ENCODE results near the gene BRD1. TPM values are rescaled to one million over a fixed set of nuclear protein-coding genes. Genes with fewer than 3 reads are reported as not detected.

BRD1 gene
- total and polyA plus RNA-seq, 2 donors: 18.2 to 43.6 TPM

- Histone ChIP-seq H3K36me3 (ENCODE audit: control insufficient read depth in 2 of 2, insufficient read depth in 2 of 2, low read length in 1 of 2) (peaks cover 5 to 13% of the 10 kb centered on the region in 2 donors), H3K27ac (ENCODE audit: low read depth in 1 of 2, low read length in 1 of 2) (no peak overlapping the region), H3K27me3 (ENCODE audit: control insufficient read depth in 2 of 2, insufficient read depth in 1 of 2, low read length in 1 of 2) (peaks cover 0 to 9% of the 10 kb centered on the region in 2 donors), H3K4me3 (ENCODE audit: low read length in 2 of 2) (no peak overlapping the region), H3K4me1 (ENCODE audit: control insufficient read depth in 2 of 2, insufficient read depth in 2 of 2, low read length in 2 of 2) (peaks cover 6 to 23% of the 10 kb centered on the region in 2 donors), H3K9me3 (ENCODE audit: control insufficient read depth in 2 of 2, insufficient read depth in 1 of 2, low read length in 1 of 2) (peaks cover 8 to 28% of the 10 kb centered on the region in 2 donors)
- WGBS: 95% methylated on average over 24 of the region's 24 CpGs
- DNase-seq (ENCODE audit: low read depth in 6 of 9, low spot score in 9 of 9): no peak
Measured at GRCh38 chr22:49768951-49769690, 58.6 kb downstream of the BRD1 start.

- DNase-seq (ENCODE audit: low read depth in 6 of 9, low spot score in 9 of 9): no peak
- H3K36me3 ChIP-seq (ENCODE audit: control insufficient read depth in 2 of 2, insufficient read depth in 2 of 2, low read length in 1 of 2): peaks cover 3 to 9% of the 10 kb centered on the region in 2 donors
- H3K4me3 ChIP-seq (ENCODE audit: low read length in 2 of 2): no peak overlapping the region
- no peak overlapping the region for H3K27ac ChIP-seq (ENCODE audit: low read depth in 1 of 2, low read length in 1 of 2)
- peaks cover 8 to 28% of the 10 kb centered on the region in 2 donors for H3K9me3 ChIP-seq (ENCODE audit: control insufficient read depth in 2 of 2, insufficient read depth in 1 of 2, low read length in 1 of 2)
- peaks cover 0 to 9% of the 10 kb centered on the region in 2 donors for H3K27me3 ChIP-seq (ENCODE audit: control insufficient read depth in 2 of 2, insufficient read depth in 1 of 2, low read length in 1 of 2)
- H3K4me1 ChIP-seq (ENCODE audit: control insufficient read depth in 2 of 2, insufficient read depth in 2 of 2, low read length in 2 of 2): peaks cover 6 to 23% of the 10 kb centered on the region in 2 donors
- WGBS: 95% methylated on average over 18 of the region's 18 CpGs
Measured at GRCh38 chr22:49768077-49768910, 59.4 kb downstream of the BRD1 start.

GRCh38 chr22:49767355-49768062, 60.2 kb downstream of the BRD1 start:
- no peak overlapping the region for H3K4me3 ChIP-seq (ENCODE audit: low read length in 2 of 2)

GRCh38 chr22:49765951-49766350, 61.7 kb downstream of the BRD1 start:
- no peak overlapping the region for H3K27ac ChIP-seq (ENCODE audit: low read depth in 1 of 2, low read length in 1 of 2)
- WGBS: 96% methylated on average over 12 of the region's 12 CpGs
- H3K9me3 ChIP-seq (ENCODE audit: control insufficient read depth in 2 of 2, insufficient read depth in 1 of 2, low read length in 1 of 2): peaks cover 8 to 28% of the 10 kb centered on the region in 2 donors
- H3K4me3 ChIP-seq (ENCODE audit: low read length in 2 of 2): no peak overlapping the region
- H3K27me3 ChIP-seq (ENCODE audit: control insufficient read depth in 2 of 2, insufficient read depth in 1 of 2, low read length in 1 of 2): peaks cover 0 to 2% of the 10 kb centered on the region in 2 donors
- no peak for DNase-seq (ENCODE audit: low read depth in 6 of 9, low spot score in 9 of 9)
- peaks cover 9 to 17% of the 10 kb centered on the region in 2 donors for H3K4me1 ChIP-seq (ENCODE audit: control insufficient read depth in 2 of 2, insufficient read depth in 2 of 2, low read length in 2 of 2)
- H3K36me3 ChIP-seq (ENCODE audit: control insufficient read depth in 2 of 2, insufficient read depth in 2 of 2, low read length in 1 of 2): no peaks in the 10 kb centered on the region

More at GRCh38 chr22:49767355-49768062, 60.2 kb downstream of the BRD1 start:
- WGBS: 56% methylated on average over 5 of the region's 5 CpGs
- Histone ChIP-seq H3K27me3 (ENCODE audit: control insufficient read depth in 2 of 2, insufficient read depth in 1 of 2, low read length in 1 of 2) (peaks cover 0 to 9% of the 10 kb centered on the region in 2 donors), H3K36me3 (ENCODE audit: control insufficient read depth in 2 of 2, insufficient read depth in 2 of 2, low read length in 1 of 2) (peaks cover 3 to 6% of the 10 kb centered on the region in 2 donors), H3K27ac (ENCODE audit: low read depth in 1 of 2, low read length in 1 of 2) (no peak overlapping the region), H3K9me3 (ENCODE audit: control insufficient read depth in 2 of 2, insufficient read depth in 1 of 2, low read length in 1 of 2) (peaks cover 8 to 28% of the 10 kb centered on the region in 2 donors), H3K4me1 (ENCODE audit: control insufficient read depth in 2 of 2, insufficient read depth in 2 of 2, low read length in 2 of 2) (peaks cover 3 to 17% of the 10 kb centered on the region in 2 donors)
- DNase-seq (ENCODE audit: low read depth in 6 of 9, low spot score in 9 of 9): peak in 1 of 9 donors; percentile 59

GRCh38 chr22:49765091-49765771, 62.4 kb downstream of the BRD1 start:
- H3K4me3 ChIP-seq (ENCODE audit: low read length in 2 of 2): no peak overlapping the region
- DNase-seq (ENCODE audit: low read depth in 6 of 9, low spot score in 9 of 9): no peak
- H3K27ac ChIP-seq (ENCODE audit: low read depth in 1 of 2, low read length in 1 of 2): no peak overlapping the region
- H3K4me1 ChIP-seq (ENCODE audit: control insufficient read depth in 2 of 2, insufficient read depth in 2 of 2, low read length in 2 of 2): peaks cover 11 to 18% of the 10 kb centered on the region in 2 donors
- 96% methylated on average over 17 of the region's 17 CpGs for WGBS
- no peaks in the 10 kb centered on the region for H3K36me3 ChIP-seq (ENCODE audit: control insufficient read depth in 2 of 2, insufficient read depth in 2 of 2, low read length in 1 of 2)
- no peaks in the 10 kb centered on the region for H3K27me3 ChIP-seq (ENCODE audit: control insufficient read depth in 2 of 2, insufficient read depth in 1 of 2, low read length in 1 of 2)
- H3K9me3 ChIP-seq (ENCODE audit: control insufficient read depth in 2 of 2, insufficient read depth in 1 of 2, low read length in 1 of 2): peaks cover 8 to 28% of the 10 kb centered on the region in 2 donors

- Histone ChIP-seq H3K9me3 (ENCODE audit: control insufficient read depth in 2 of 2, insufficient read depth in 1 of 2, low read length in 1 of 2) (peaks cover 8 to 28% of the 10 kb centered on the region in 2 donors), H3K4me1 (ENCODE audit: control insufficient read depth in 2 of 2, insufficient read depth in 2 of 2, low read length in 2 of 2) (peaks cover 11 to 14% of the 10 kb centered on the region in 2 donors), H3K27me3 (ENCODE audit: control insufficient read depth in 2 of 2, insufficient read depth in 1 of 2, low read length in 1 of 2) (no peaks in the 10 kb centered on the region), H3K36me3 (ENCODE audit: control insufficient read depth in 2 of 2, insufficient read depth in 2 of 2, low read length in 1 of 2) (no peaks in the 10 kb centered on the region), H3K27ac (ENCODE audit: low read depth in 1 of 2, low read length in 1 of 2) (no peak overlapping the region), H3K4me3 (ENCODE audit: low read length in 2 of 2) (no peak overlapping the region)
- no peak for DNase-seq (ENCODE audit: low read depth in 6 of 9, low spot score in 9 of 9)
- WGBS: 96% methylated on average over 24 of the region's 24 CpGs
Measured at GRCh38 chr22:49764127-49764581, 63.5 kb downstream of the BRD1 start.

GRCh38 chr22:49763696-49764095, 64.0 kb downstream of the BRD1 start:
- no peaks in the 10 kb centered on the region for H3K27me3 ChIP-seq (ENCODE audit: control insufficient read depth in 2 of 2, insufficient read depth in 1 of 2, low read length in 1 of 2)
- WGBS: 98% methylated on average over 13 of the region's 13 CpGs
- H3K9me3 ChIP-seq (ENCODE audit: control insufficient read depth in 2 of 2, insufficient read depth in 1 of 2, low read length in 1 of 2): peaks cover 8 to 28% of the 10 kb centered on the region in 2 donors
- no peak overlapping the region for H3K27ac ChIP-seq (ENCODE audit: low read depth in 1 of 2, low read length in 1 of 2)
- H3K4me3 ChIP-seq (ENCODE audit: low read length in 2 of 2): no peak overlapping the region
- H3K4me1 ChIP-seq (ENCODE audit: control insufficient read depth in 2 of 2, insufficient read depth in 2 of 2, low read length in 2 of 2): peaks cover 11 to 14% of the 10 kb centered on the region in 2 donors
- no peak for DNase-seq (ENCODE audit: low read depth in 6 of 9, low spot score in 9 of 9)
- H3K36me3 ChIP-seq (ENCODE audit: control insufficient read depth in 2 of 2, insufficient read depth in 2 of 2, low read length in 1 of 2): no peaks in the 10 kb centered on the region

GRCh38 chr22:49763138-49763537, 64.5 kb downstream of the BRD1 start:
- Histone ChIP-seq H3K4me1 (ENCODE audit: control insufficient read depth in 2 of 2, insufficient read depth in 2 of 2, low read length in 2 of 2) (peaks cover 11 to 14% of the 10 kb centered on the region in 2 donors), H3K36me3 (ENCODE audit: control insufficient read depth in 2 of 2, insufficient read depth in 2 of 2, low read length in 1 of 2) (no peaks in the 10 kb centered on the region), H3K27ac (ENCODE audit: low read depth in 1 of 2, low read length in 1 of 2) (no peak overlapping the region), H3K9me3 (ENCODE audit: control insufficient read depth in 2 of 2, insufficient read depth in 1 of 2, low read length in 1 of 2) (peaks cover 8 to 28% of the 10 kb centered on the region in 2 donors), H3K27me3 (ENCODE audit: control insufficient read depth in 2 of 2, insufficient read depth in 1 of 2, low read length in 1 of 2) (no peaks in the 10 kb centered on the region), H3K4me3 (ENCODE audit: low read length in 2 of 2) (no peak overlapping the region)
- 94% methylated on average over 13 of the region's 13 CpGs for WGBS
- no peak for DNase-seq (ENCODE audit: low read depth in 6 of 9, low spot score in 9 of 9)

All from thymus (tissue), 11 donors.